Measurements from ENCODE around the gene FREM1. TPM values are rescaled to one million over a fixed set of nuclear protein-coding genes. Genes with fewer than 3 reads are reported as not detected.

The FREM1 gene
- total RNA-seq, 1 donor from 2014 or later: 0.85 TPM

DNA sequence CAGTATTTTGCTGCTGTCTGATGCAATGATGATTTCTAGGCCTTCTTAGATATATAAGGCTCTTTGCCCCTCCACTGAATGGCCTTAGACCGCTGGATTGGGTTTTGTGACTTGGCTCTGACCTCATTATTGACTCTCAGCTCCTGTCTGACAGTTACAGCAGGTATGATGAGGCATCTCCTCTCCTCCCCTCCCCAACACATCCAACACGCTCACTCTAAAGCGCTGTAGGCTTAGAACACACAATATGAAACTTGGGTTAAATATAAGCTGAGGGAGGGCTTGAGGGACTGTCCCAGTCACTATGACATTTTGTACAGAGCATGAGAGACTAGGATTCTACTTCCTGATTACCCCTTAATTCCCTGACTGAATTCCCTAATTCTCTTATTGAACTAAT is 168.9 kb downstream of the FREM1 start:
- DNase-seq (ENCODE audit: low spot score in 2 of 2): no peak

DNA sequence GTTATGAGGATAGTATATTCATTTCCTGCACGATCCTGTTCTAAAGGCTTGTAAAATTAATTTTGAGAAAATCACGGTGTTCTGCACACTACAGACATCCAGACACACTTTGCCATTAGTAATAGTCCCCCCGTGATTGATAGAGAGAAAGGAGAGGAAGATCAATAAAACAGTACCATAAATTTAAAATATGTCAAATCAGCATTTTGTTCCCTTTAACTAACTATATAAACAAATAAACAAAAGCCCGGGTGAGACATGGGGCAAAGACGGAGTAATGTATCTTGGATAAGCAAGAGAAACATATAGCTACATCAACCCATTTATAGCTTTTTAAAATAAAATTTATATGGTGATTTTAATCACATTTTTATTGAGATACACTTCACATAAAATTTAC is 177.1 kb downstream of the FREM1 start:
- intact Hi-C loops (cut with DNase I): no loop called here
- H3K36me3 ChIP-seq: peaks cover 0 to 9% of the 10 kb centered on the region in 2 donors

More for the DNA sequence above, 168.9 kb downstream of the FREM1 start:
- intact Hi-C loops (cut with DNase I): no loop called here
- Histone ChIP-seq H3K27ac (no peak overlapping the region), H3K36me3 (peaks cover 4 to 19% of the 10 kb centered on the region in 2 donors), H3K27me3 (no peaks in the 10 kb centered on the region), H3K4me1 (no peaks in the 10 kb centered on the region), H3K4me3 (no peak overlapping the region), H3K9me3 (no peaks in the 10 kb centered on the region)
- TF ChIP-seq, protein P1, sequence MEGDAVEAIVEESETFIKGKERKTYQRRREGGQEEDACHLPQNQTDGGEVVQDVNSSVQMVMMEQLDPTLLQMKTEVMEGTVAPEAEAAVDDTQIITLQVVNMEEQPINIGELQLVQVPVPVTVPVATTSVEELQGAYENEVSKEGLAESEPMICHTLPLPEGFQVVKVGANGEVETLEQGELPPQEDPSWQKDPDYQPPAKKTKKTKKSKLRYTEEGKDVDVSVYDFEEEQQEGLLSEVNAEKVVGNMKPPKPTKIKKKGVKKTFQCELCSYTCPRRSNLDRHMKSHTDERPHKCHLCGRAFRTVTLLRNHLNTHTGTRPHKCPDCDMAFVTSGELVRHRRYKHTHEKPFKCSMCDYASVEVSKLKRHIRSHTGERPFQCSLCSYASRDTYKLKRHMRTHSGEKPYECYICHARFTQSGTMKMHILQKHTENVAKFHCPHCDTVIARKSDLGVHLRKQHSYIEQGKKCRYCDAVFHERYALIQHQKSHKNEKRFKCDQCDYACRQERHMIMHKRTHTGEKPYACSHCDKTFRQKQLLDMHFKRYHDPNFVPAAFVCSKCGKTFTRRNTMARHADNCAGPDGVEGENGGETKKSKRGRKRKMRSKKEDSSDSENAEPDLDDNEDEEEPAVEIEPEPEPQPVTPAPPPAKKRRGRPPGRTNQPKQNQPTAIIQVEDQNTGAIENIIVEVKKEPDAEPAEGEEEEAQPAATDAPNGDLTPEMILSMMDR (IDR thresholded peaks at IDR 0.05): no peak

DNA sequence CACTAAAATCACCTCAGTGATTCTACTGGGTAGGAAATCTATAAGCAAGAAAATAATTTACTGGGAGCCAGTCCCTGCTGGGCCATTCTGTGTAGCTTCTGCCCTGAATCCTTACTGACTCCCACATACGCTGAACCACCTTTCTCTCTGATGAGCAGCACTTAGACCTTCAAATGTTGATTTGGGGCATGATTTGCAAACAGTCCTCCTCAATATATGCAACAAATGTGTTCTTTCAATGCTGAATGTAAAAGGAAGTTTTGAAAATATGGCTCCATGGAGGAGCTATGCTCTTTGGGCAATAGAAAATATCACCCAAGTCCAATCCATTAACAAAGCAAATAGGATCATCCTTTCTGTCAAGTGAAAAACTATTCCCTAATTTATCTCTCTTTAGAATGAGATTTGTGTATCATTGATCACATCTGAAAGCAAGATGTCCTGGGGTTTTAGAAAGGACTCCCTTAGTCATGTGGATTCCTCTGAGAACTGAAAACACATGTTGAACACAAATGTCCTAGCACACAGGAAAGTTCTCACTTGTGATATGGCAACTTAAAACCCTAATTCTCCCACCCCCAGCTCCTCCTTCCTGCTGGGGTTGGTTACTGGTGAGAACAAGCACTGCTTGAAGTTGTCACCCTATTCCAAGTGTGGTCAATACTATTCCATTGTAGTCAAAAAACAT is 178.8 kb downstream of the FREM1 start:
- Histone ChIP-seq H3K27ac (no peak overlapping the region), H3K27me3 (no peaks in the 10 kb centered on the region), H3K36me3 (no peaks in the 10 kb centered on the region), H3K4me1 (no peaks in the 10 kb centered on the region), H3K4me3 (no peak overlapping the region), H3K9me3 (no peaks in the 10 kb centered on the region)
- DNase-seq (ENCODE audit: low spot score in 2 of 2): no peak
- intact Hi-C loops (cut with DNase I): no loop called here
- TF ChIP-seq, protein P1 (IDR thresholded peaks at IDR 0.05): no peak

More for the DNA sequence above, 177.1 kb downstream of the FREM1 start:
- Histone ChIP-seq H3K27ac (no peak overlapping the region), H3K4me1 (no peaks in the 10 kb centered on the region), H3K9me3 (no peaks in the 10 kb centered on the region), H3K27me3 (no peaks in the 10 kb centered on the region), H3K4me3 (no peak overlapping the region)
- DNase-seq (ENCODE audit: low spot score in 2 of 2): no peak
- TF ChIP-seq, protein P1 (IDR thresholded peaks at IDR 0.05): no peak

DNA sequence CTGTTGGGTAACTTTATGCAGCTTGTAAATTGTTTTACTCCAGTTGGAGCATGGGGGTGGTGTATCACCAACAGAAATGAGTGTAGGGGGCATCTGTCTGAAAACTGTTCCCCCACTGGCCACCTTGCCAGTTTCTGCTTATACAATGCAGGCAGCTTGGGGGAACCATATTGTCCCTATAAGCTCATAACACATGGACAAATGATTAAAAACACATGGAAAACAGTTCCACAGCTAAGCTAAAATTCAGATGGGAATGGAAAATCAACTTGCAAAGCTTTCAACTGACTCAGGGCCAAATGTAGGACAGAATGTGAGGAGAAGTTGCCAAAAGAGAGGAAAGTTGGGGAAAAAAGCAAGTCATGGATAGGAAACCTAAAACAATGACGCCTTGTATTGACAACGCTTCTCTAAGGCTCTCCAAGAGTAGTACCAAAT is 179.7 kb downstream of the FREM1 start:
- Histone ChIP-seq H3K4me3 (no peak overlapping the region), H3K36me3 (no peaks in the 10 kb centered on the region), H3K4me1 (no peaks in the 10 kb centered on the region), H3K9me3 (no peaks in the 10 kb centered on the region), H3K27me3 (no peaks in the 10 kb centered on the region), H3K27ac (no peak overlapping the region)
- TF ChIP-seq, protein P1 (IDR thresholded peaks at IDR 0.05): no peak
- intact Hi-C loops (cut with DNase I): no loop called here
- no peak for DNase-seq (ENCODE audit: low spot score in 2 of 2)

DNA sequence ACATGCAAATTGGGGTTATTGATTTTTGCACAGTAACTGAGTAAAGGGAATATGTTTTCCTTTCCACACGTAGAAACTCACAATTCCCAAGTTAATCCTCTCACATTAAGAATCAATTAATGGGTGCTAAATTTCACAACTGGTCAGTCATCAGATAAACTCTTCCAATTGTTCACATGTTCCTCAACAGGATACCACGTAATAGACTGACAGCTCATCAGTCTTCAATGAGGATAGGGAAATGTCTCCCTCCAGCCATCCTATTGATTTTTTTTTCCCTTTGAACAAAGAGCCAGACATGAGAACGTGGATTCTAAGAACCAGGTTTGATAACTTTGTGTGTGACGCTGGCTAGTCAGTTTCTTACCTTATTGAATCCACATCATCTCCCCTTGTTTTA is 186.9 kb downstream of the FREM1 start:
- Histone ChIP-seq H3K9me3 (no peaks in the 10 kb centered on the region), H3K4me1 (no peaks in the 10 kb centered on the region), H3K36me3 (no peaks in the 10 kb centered on the region), H3K27ac (no peak overlapping the region), H3K27me3 (no peaks in the 10 kb centered on the region), H3K4me3 (no peak overlapping the region)
- intact Hi-C loops (cut with DNase I): no loop called here
- DNase-seq (ENCODE audit: low spot score in 2 of 2): no peak
- TF ChIP-seq, protein P1 (IDR thresholded peaks at IDR 0.05): no peak

Data from ascending aorta (tissue), 2 donors.